ENCODE data around the gene TMEM176B. TPM values are rescaled to one million over a fixed set of nuclear protein-coding genes. Genes with fewer than 3 reads are reported as not detected.

TMEM176B gene
- total RNA-seq, 1 experiment from 2014 or later = not detected

GRCh38 chr7:150846291-150847115, 46.3 kb upstream of the TMEM176B start:
- H4K20me1 ChIP-seq (ENCODE audit: low read length) = no peaks in the 10 kb centered on the region
- no peak overlapping the region for H2AFZ ChIP-seq (ENCODE audit: low read length)
- H3K9ac ChIP-seq (ENCODE audit: low read length) = no peak overlapping the region
- TF ChIP-seq EZH2 (IDR thresholded peaks at IDR 0.05; ENCODE audit: low read length, unreplicated experiment) (no peak), CTCF (conservative IDR thresholded peaks at IDR 0.05; ENCODE audit: low read depth, low read length) (no peak), EZH2phosphoT487 (IDR thresholded peaks at IDR 0.05; ENCODE audit: borderline replicate concordance, low read length) (no peak)
- ChIA-PET CTCF (no interaction called here), POLR2A (ENCODE audit: unreplicated experiment) (no interaction called here)
- ATAC-seq = no peak
- no peaks in the 10 kb centered on the region for H3F3A ChIP-seq (ENCODE audit: low read length, unreplicated experiment)
- no peak for DNase-seq
- H3K9me3 ChIP-seq (ENCODE audit: low read length) = no peaks in the 10 kb centered on the region
- intact Hi-C loops (cut with micrococcal nuclease) = no loop called here
- H3K79me2 ChIP-seq (ENCODE audit: low read length) = no peaks in the 10 kb centered on the region
- H3K4me1 ChIP-seq (ENCODE audit: insufficient read depth, low read length) = no peaks in the 10 kb centered on the region
- no peak overlapping the region for H3K4me2 ChIP-seq (ENCODE audit: low read length)
- BruUV-seq (replicated peaks) = no TSS peak
- no peak overlapping the region for H3K27ac ChIP-seq (ENCODE audit: low read length)
- no peaks in the 10 kb centered on the region for H3K9me2 ChIP-seq (replicated peaks; ENCODE audit: low read length)
- H3K27me3 ChIP-seq (ENCODE audit: low read length) = peaks cover 84% of the 10 kb centered on the region
- no peaks in the 10 kb centered on the region for H3K36me3 ChIP-seq (ENCODE audit: low read depth, low read length)
- no peak overlapping the region for H3K4me3 ChIP-seq (ENCODE audit: low read length)

GRCh38 chr7:150845421-150845861, 45.3 kb upstream of the TMEM176B start:
- Histone ChIP-seq H3K27me3 (ENCODE audit: low read length) (peaks cover 81% of the 10 kb centered on the region), H3K9ac (ENCODE audit: low read length) (no peak overlapping the region), H3K27ac (ENCODE audit: low read length) (no peak overlapping the region), H4K20me1 (ENCODE audit: low read length) (no peaks in the 10 kb centered on the region), H3K4me2 (ENCODE audit: low read length) (no peak overlapping the region), H3K9me3 (ENCODE audit: low read length) (no peaks in the 10 kb centered on the region), H3K4me1 (ENCODE audit: insufficient read depth, low read length) (no peaks in the 10 kb centered on the region), H3K9me2 (replicated peaks; ENCODE audit: low read length) (no peaks in the 10 kb centered on the region), H3F3A (ENCODE audit: low read length, unreplicated experiment) (no peaks in the 10 kb centered on the region), H2AFZ (ENCODE audit: low read length) (no peak overlapping the region), H3K79me2 (ENCODE audit: low read length) (no peaks in the 10 kb centered on the region), H3K36me3 (ENCODE audit: low read depth, low read length) (no peaks in the 10 kb centered on the region), H3K4me3 (ENCODE audit: low read length) (no peak overlapping the region)
- no peak for ATAC-seq
- CTCF ChIA-PET = no interaction called here
- POLR2A ChIA-PET (ENCODE audit: unreplicated experiment) = no interaction called here
- no peak for TF ChIP-seq CTCF (conservative IDR thresholded peaks at IDR 0.05; ENCODE audit: low read depth, low read length)
- no peak for TF ChIP-seq EZH2 (IDR thresholded peaks at IDR 0.05; ENCODE audit: low read length, unreplicated experiment)
- no peak for TF ChIP-seq EZH2phosphoT487 (IDR thresholded peaks at IDR 0.05; ENCODE audit: borderline replicate concordance, low read length)
- BruUV-seq (replicated peaks) = no TSS peak
- no peak for DNase-seq
- intact Hi-C loops (cut with micrococcal nuclease) = no loop called here

- Histone ChIP-seq H3K36me3 (ENCODE audit: low read depth, low read length) (no peaks in the 10 kb centered on the region), H3K4me1 (ENCODE audit: insufficient read depth, low read length) (no peaks in the 10 kb centered on the region), H3K9me3 (ENCODE audit: low read length) (no peaks in the 10 kb centered on the region), H3K27me3 (ENCODE audit: low read length) (peaks cover 68% of the 10 kb centered on the region), H3K4me3 (ENCODE audit: low read length) (no peak overlapping the region), H3K79me2 (ENCODE audit: low read length) (no peaks in the 10 kb centered on the region), H3K9ac (ENCODE audit: low read length) (no peak overlapping the region), H3K27ac (ENCODE audit: low read length) (no peak overlapping the region), H4K20me1 (ENCODE audit: low read length) (no peaks in the 10 kb centered on the region), H3K4me2 (ENCODE audit: low read length) (no peak overlapping the region), H3F3A (ENCODE audit: low read length, unreplicated experiment) (no peaks in the 10 kb centered on the region), H2AFZ (ENCODE audit: low read length) (no peak overlapping the region), H3K9me2 (replicated peaks; ENCODE audit: low read length) (no peaks in the 10 kb centered on the region)
- BruUV-seq (replicated peaks) = no TSS peak
- ATAC-seq = no peak
- no peak for DNase-seq
- intact Hi-C loops (cut with micrococcal nuclease) = no loop called here
- POLR2A ChIA-PET (ENCODE audit: unreplicated experiment) = no interaction called here
- TF ChIP-seq EZH2phosphoT487 (IDR thresholded peaks at IDR 0.05; ENCODE audit: borderline replicate concordance, low read length) (no peak), EZH2 (IDR thresholded peaks at IDR 0.05; ENCODE audit: low read length, unreplicated experiment) (no peak), CTCF (conservative IDR thresholded peaks at IDR 0.05; ENCODE audit: low read depth, low read length) (no peak)
- CTCF ChIA-PET = no interaction called here
These were observed 42.6 kb upstream of the TMEM176B start for GRCh38 chr7:150842716-150843115.
